ENCODE measurements around the gene AUTS2. TPM values are rescaled to one million over a fixed set of nuclear protein-coding genes. Genes with fewer than 3 reads are reported as not detected.

Gene AUTS2
- total RNA-seq, 1 donor from 2014 or later = 5.3 TPM

GRCh38 chr7:70104243-70104642 lies 506.0 kb downstream of the AUTS2 start:
- ATAC-seq (no peak), DNase-seq (ENCODE audit: missing footprints) (no peak)
- intact Hi-C loops (cut with DNase I) = no loop called here

GRCh38 chr7:70113078-70113477 lies 514.8 kb downstream of the AUTS2 start:
- intact Hi-C loops (cut with DNase I) = no loop called here
- ATAC-seq (no peak), DNase-seq (ENCODE audit: missing footprints) (no peak)

- no peak for DNase-seq (ENCODE audit: missing footprints)
- intact Hi-C loops (cut with DNase I) = no loop called here
- ATAC-seq = no peak
Observed at GRCh38 chr7:70113536-70113935, 515.3 kb downstream of the AUTS2 start.

GRCh38 chr7:70114806-70115205 lies 516.5 kb downstream of the AUTS2 start:
- no peak for ATAC-seq

GRCh38 chr7:70116244-70116643 lies 518.0 kb downstream of the AUTS2 start:
- DNase-seq (ENCODE audit: missing footprints) (no peak), ATAC-seq (no peak)
- intact Hi-C loops (cut with DNase I) = no loop called here

More at GRCh38 chr7:70114806-70115205, 516.5 kb downstream of the AUTS2 start:
- DNase-seq (ENCODE audit: missing footprints) = no peak
- intact Hi-C loops (cut with DNase I) = no loop called here

GRCh38 chr7:70116867-70117266 lies 518.6 kb downstream of the AUTS2 start:
- ATAC-seq (no peak), DNase-seq (ENCODE audit: missing footprints) (no peak)
- intact Hi-C loops (cut with DNase I) = no loop called here

GRCh38 chr7:70120851-70121250 lies 522.6 kb downstream of the AUTS2 start:
- no peak for ATAC-seq
- intact Hi-C loops (cut with DNase I) = no loop called here
- no peak for DNase-seq (ENCODE audit: missing footprints)

GRCh38 chr7:70131817-70132216 lies 533.5 kb downstream of the AUTS2 start:
- intact Hi-C loops (cut with DNase I) = no loop called here
- no peak for ATAC-seq
- no peak for DNase-seq (ENCODE audit: missing footprints)

- DNase-seq (ENCODE audit: missing footprints) (no peak), ATAC-seq (no peak)
- intact Hi-C loops (cut with DNase I) = no loop called here
Observed at GRCh38 chr7:70132226-70132851, 534.1 kb downstream of the AUTS2 start.

GRCh38 chr7:70132852-70133690 lies 534.8 kb downstream of the AUTS2 start:
- intact Hi-C loops (cut with DNase I) = no loop called here
- DNase-seq (ENCODE audit: missing footprints) = no peak
- no peak for ATAC-seq

- ATAC-seq = peak; percentile 39
- no peak for DNase-seq (ENCODE audit: missing footprints)
- intact Hi-C loops (cut with DNase I) = no loop called here
Observed at GRCh38 chr7:70134029-70134770, 535.9 kb downstream of the AUTS2 start.

GRCh38 chr7:70135656-70136055 lies 537.4 kb downstream of the AUTS2 start:
- ATAC-seq = no peak
- DNase-seq (ENCODE audit: missing footprints) = no peak
- intact Hi-C loops (cut with DNase I) = no loop called here

- ATAC-seq (no peak), DNase-seq (ENCODE audit: missing footprints) (no peak)
- intact Hi-C loops (cut with DNase I) = no loop called here
Observed at GRCh38 chr7:70137126-70137525, 538.9 kb downstream of the AUTS2 start.

GRCh38 chr7:70142247-70142932 lies 544.1 kb downstream of the AUTS2 start:
- ATAC-seq = no peak
- no peak for DNase-seq (ENCODE audit: missing footprints)
- intact Hi-C loops (cut with DNase I) = no loop called here

- intact Hi-C loops (cut with DNase I) = no loop called here
- ATAC-seq (no peak), DNase-seq (ENCODE audit: missing footprints) (no peak)
Observed at GRCh38 chr7:70143075-70144044, 545.1 kb downstream of the AUTS2 start.

GRCh38 chr7:70148997-70149396 lies 550.7 kb downstream of the AUTS2 start:
- DNase-seq (ENCODE audit: missing footprints) (no peak), ATAC-seq (no peak)
- intact Hi-C loops (cut with DNase I) = no loop called here

- ATAC-seq = no peak
- no peak for DNase-seq (ENCODE audit: missing footprints)
- intact Hi-C loops (cut with DNase I) = no loop called here
Observed at GRCh38 chr7:70152313-70152712, 554.0 kb downstream of the AUTS2 start.

- no peak for DNase-seq (ENCODE audit: missing footprints)
- intact Hi-C loops (cut with DNase I) = no loop called here
- ATAC-seq = no peak
Observed at GRCh38 chr7:70153933-70154332, 555.7 kb downstream of the AUTS2 start.

Measured in Right ventricle myocardium inferior (tissue), 1 donor.